ENCODE data around the gene RADIL.

DNA sequence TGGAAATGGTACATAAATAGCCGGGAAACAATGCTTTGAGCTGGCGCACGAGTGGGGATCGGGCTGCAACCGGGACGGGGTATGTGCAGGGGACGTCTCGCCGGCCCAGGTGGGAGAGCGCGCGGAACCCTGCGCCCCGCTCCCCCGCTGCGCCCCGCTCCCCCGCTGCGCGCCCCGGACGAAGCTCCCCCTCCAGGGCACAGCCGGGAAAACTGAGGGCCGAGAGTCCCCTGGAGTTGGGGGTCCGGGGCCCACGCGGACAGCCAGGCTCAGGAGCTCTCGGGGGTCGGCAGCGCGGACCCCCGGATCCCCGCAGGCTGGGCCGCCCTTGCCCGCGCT, 514 bp downstream of the RADIL start:
- TF ChIP-seq, protein P1, sequence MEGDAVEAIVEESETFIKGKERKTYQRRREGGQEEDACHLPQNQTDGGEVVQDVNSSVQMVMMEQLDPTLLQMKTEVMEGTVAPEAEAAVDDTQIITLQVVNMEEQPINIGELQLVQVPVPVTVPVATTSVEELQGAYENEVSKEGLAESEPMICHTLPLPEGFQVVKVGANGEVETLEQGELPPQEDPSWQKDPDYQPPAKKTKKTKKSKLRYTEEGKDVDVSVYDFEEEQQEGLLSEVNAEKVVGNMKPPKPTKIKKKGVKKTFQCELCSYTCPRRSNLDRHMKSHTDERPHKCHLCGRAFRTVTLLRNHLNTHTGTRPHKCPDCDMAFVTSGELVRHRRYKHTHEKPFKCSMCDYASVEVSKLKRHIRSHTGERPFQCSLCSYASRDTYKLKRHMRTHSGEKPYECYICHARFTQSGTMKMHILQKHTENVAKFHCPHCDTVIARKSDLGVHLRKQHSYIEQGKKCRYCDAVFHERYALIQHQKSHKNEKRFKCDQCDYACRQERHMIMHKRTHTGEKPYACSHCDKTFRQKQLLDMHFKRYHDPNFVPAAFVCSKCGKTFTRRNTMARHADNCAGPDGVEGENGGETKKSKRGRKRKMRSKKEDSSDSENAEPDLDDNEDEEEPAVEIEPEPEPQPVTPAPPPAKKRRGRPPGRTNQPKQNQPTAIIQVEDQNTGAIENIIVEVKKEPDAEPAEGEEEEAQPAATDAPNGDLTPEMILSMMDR (conservative IDR thresholded peaks at IDR 0.05; ENCODE audit: low read depth, low read length): no peak
- no peak for TF ChIP-seq EZH2 (IDR thresholded peaks at IDR 0.05; ENCODE audit: low read length, unreplicated experiment)
- no peak for TF ChIP-seq EZH2phosphoT487 (IDR thresholded peaks at IDR 0.05; ENCODE audit: borderline replicate concordance, low read length)

Data from PC-3 (cell line).